AG09309 (cell line): Measurements from ENCODE around the gene HOXB5.

Experiments used
- DNase-seq: peaks from one replicate; pipeline ENCODE4 v3.0.0-alpha.2; 2010; ENCODE audit warnings: low read depth
- H3K4me3 ChIP-seq: 2 replicates; pipeline ENCODE4 v1.5.1; 2011; ENCODE audit warnings: mild to moderate bottlenecking, low read depth, low read length, moderate library complexity; ENCODE audit not compliant: control insufficient read depth
- TF ChIP-seq, protein P1 (sequence below): IDR thresholded peaks from 2 replicates; pipeline ENCODE4 v1.5.1; 2011; ENCODE audit warnings: mild to moderate bottlenecking, low read depth, low read length, inconsistent platforms; ENCODE audit not compliant: insufficient read depth, control insufficient read depth; ENCODE audit errors: missing control alignments

The HOXB5 gene

DNA sequence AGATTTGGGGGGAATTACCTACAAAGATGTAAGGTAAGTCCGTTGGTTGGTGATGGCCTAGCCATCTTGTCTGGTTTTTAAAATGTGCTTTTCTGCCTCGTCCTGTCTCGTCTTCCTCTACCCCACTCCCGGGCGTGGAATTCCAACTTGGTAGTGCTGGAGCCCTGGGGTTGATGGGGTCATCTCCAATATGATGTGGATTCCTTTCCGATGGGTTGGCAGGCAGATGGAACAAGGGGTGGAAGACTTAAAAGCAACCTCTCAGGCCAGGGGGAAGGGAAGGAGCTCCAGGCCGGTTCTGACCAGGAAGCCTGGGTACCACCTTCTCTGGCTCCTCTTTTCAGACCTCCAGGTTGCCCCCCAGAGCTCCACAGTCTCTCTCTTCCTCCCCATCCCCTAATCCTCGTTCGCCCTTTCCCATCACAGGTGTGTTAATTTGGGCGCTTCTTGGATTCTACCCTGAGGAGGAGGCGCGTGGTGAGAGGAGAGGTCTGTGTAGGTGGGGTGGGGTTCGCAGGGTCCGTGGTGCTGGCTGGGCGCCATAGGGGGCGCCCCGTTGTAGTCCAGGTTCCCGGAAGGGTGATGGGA, 43.6 kb downstream of the HOXB5 start:
- TF ChIP-seq, protein P1, sequence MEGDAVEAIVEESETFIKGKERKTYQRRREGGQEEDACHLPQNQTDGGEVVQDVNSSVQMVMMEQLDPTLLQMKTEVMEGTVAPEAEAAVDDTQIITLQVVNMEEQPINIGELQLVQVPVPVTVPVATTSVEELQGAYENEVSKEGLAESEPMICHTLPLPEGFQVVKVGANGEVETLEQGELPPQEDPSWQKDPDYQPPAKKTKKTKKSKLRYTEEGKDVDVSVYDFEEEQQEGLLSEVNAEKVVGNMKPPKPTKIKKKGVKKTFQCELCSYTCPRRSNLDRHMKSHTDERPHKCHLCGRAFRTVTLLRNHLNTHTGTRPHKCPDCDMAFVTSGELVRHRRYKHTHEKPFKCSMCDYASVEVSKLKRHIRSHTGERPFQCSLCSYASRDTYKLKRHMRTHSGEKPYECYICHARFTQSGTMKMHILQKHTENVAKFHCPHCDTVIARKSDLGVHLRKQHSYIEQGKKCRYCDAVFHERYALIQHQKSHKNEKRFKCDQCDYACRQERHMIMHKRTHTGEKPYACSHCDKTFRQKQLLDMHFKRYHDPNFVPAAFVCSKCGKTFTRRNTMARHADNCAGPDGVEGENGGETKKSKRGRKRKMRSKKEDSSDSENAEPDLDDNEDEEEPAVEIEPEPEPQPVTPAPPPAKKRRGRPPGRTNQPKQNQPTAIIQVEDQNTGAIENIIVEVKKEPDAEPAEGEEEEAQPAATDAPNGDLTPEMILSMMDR = no peak

DNA sequence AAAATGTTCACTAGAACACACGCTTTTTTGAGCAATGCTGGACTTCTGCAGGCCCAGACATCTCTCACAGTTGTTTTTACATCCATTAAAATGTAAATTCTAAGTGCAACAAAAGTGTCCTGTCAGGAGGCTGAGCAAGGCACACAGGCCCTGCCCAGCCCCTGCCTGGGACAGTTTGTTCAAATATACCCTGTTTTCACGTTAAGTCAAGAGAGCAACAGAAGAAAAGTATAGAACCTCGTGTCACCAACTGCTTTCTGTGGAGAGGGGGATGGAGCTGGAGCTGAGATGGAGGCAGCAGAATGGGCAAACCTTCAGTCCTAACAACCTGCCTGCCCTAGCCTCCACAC, 44.3 kb downstream of the HOXB5 start:
- no peak for DNase-seq
- TF ChIP-seq, protein P1 = no peak
- H3K4me3 ChIP-seq = no peak overlapping the region

More for the DNA sequence above, 43.6 kb downstream of the HOXB5 start:
- no peak for DNase-seq
- H3K4me3 ChIP-seq = no peak overlapping the region

DNA sequence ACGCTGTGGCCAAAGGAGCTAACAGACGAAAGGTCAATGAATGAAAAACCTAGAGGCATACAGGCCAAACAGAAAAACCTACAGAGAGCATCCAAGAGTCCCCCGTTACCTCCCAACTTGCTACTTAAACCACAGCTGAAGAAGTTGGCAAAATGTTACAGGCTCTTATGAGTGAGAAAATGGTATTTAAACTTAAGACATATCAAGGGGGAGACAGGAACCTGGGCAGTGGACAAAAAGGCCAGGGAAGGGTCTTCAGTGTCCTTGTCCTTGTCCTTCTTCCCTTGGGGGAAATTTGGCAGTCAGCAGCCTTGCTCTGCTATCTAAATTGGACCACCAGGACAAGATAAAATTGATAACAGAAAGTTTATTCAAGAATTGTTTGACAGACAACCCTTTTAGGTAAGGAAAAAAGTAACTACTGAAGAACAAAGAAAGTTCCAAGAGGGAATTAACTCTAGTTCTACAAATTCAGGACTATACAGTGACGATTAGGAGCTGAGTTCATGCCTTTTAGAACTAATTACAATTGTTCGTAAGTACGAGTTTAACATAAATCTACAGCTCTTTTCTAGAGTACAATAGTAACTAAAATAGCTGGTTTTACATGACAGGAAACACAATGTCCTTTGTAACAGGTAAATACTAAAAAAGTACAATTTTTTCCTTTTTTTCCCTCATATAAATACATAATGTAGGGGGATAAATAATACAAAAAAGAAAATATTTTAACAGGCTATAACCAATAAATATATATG, 44.9 kb downstream of the HOXB5 start:
- TF ChIP-seq, protein P1 = no peak
- no peak overlapping the region for H3K4me3 ChIP-seq

DNA sequence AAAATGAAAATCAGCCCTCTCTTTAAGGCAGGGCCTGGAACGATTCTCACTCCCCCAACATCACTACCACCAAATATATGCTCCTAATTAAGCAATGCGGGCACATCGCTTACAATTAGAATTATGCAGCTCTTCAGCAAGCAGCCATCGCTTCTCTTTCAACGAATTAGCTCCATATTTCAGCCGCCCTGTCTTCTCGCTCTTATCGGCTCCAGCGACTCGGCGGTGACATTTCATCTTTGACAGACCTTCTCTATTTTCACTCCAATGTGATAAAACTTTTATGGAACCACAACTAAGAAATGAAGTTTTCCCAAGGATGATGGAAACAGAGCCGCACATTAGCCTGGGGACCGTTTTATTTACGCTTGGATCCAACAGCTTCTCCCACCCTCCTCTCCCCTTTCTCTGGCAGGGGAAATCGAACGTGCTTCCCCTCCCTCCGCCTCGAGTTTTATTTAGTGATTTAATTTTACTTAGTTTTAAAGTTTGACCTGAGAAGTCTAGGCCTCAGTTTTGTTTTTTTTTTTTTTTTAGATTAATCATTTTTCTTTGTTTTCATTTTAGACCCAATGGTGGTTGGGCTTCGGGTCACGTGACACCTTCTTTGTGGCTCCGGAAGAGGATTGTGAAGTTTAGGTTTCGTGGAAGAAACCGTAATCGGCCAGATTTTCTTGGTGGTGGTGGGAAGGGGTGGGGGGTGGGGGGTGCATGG, 45.6 kb downstream of the HOXB5 start:
- no peak overlapping the region for H3K4me3 ChIP-seq
- DNase-seq = no peak
- TF ChIP-seq, protein P1 = no peak

More for the DNA sequence above, 44.9 kb downstream of the HOXB5 start:
- DNase-seq = no peak

DNA sequence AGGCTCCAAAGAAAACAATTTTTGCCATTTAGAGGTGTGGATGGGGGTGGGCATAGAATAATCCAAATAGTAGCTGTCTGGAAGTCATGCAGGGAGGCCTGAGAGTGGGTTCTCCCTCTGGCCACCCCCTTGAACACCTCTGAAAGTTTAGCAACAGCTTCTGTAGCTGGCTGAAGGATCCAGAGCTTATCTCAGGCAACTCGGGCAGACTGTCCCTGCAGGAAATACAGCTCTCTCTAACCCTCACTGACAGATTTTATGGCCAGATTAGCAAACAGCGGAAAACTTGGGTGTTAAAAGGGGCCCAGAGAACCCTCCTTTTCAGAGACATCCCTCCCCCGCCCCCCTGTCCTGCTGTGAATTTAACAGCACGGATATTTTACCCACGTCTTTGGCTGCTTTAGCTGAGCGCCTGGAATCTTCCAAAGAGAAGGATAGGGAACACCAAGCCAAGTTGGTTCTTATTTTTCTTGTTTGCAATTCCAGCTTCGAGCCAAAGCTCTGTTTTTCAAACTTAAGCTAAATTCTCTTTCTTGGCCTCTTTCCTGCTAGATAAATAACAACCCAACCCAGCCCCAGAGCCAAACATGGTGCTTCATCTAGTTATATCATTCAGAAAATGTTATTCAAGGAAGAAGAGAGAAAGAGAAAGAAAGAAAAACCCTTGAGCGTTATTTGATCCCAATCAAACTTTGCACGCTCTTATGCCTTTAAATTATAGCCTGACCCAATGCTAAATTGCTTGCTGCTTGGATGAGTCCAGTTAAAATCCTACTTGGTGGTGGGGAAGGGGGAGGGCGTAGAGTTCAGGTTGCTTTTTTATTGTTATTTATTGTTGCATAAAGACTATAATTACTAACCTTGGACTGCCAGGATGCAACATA, 46.4 kb downstream of the HOXB5 start:
- DNase-seq = no peak
- TF ChIP-seq, protein P1 = no peak
- H3K4me3 ChIP-seq = no peak overlapping the region

DNA sequence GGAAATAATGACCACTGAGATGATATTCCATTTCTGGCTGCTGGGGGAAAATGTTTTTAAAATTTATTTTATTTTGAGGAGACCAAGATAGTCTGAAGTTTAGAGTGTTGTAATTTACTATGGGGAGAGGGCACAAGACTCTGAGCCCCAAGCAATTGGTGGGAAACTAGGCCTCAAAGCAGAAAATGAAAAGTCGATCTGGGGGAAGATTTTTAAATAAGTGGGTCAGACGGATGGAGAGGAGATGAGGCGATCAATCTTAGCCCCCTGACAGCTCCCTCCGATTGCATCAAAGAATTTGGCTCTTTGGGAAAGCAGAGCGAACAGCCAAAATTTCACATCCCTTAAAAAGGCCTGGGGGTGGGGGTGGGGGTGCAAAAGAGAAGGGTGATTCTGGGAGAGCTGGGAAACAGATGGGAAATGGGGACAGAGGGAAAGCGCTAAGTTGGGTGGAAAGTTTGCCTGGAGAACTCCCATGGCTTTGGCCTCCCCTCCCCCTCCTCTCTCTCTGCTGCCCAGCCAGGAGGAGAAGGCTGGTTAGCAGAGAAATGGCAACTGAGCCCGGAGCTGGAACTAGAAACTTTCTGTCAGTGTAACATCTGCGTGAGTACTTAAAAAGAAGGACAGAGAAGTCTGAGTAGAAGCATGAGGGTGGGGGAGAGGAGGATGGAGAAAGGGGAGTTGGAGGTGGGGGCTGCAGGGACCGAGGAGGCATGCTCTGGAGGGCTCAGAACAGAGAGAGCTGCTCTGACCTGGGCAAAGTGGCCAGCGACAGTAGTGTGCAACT, 47.2 kb downstream of the HOXB5 start:
- no peak overlapping the region for H3K4me3 ChIP-seq
- no peak for DNase-seq
- TF ChIP-seq, protein P1 = no peak
